ENCODE measurements around the gene ELK1. TPM values are rescaled to one million over a fixed set of nuclear protein-coding genes. Genes with fewer than 3 reads are reported as not detected.

Gene ELK1
- total and polyA plus RNA-seq, 2 experiments from 2014 or later = 19.2 to 39.5 TPM

DNA sequence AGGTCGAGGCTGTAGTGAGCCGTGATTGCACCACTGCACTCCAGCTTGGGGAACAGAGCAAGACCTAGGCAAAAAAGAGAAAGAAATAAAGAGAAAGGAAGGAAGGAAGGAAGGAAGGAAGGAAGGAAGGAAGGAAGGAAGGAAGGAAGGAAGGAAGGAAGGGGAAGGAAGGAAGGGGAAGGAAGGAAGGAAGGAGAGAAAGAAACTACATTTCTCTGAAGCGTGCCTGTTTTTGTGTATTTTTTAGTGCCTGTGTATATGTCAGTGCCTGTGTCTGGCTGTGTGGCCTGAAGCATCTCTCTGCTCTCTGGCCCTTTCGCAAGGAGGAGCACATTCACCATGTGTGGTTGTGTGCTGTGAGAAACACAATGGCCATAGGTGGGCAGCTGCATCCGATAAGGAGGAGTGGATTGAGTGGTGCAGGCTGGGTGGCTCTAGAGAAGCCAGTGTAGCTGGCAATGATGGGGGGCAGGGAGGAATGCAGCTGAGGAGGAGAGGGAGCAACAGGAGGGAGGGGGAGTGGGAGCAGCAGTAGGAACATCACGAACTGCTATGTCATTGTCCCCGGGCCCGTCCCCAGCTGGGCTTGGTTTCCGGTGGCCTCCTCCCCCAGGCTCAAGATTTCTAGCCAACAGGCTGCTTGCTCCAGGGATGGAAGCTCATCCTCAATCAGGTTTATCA is 42.1 kb downstream of the ELK1 start:
- Mint-ChIP-seq H3K27ac (peak overlapping the region; percentile 98), H3K27me3 (ENCODE audit: insufficient read depth, low read depth, poor library complexity) (peaks cover 4% of the 10 kb centered on the region), H3K4me3 (no peak overlapping the region; the same call in 1 of the 3 replicates), H3K36me3 (ENCODE audit: low read depth) (peaks cover 13% of the 10 kb centered on the region; the same call in 2 of the 3 replicates), H3K4me1 (peaks cover 17% of the 10 kb centered on the region), H3K9me3 (no peaks in the 10 kb centered on the region)
- no peak overlapping the region for H2AFZ ChIP-seq
- H4K20me1 ChIP-seq (replicated peaks; ENCODE audit: insufficient read depth) = no peaks in the 10 kb centered on the region
- 0 out of 2 replicates have a peak overlapping the region, but pooled peaks have one; percentile 59 for H3K27ac ChIP-seq (ENCODE audit: low read depth)
- no peaks in the 10 kb centered on the region for H3F3A ChIP-seq (replicated peaks; ENCODE audit: low read depth)
- H3K4me3 ChIP-seq = no peak overlapping the region; the same call in 1 of the 2 replicates
- no peaks in the 10 kb centered on the region for H3K4me1 ChIP-seq (ENCODE audit: insufficient read depth)
- H3K36me3 ChIP-seq (ENCODE audit: insufficient read depth) = no peaks in the 10 kb centered on the region
- DNase-seq (ENCODE audit: low spot score) (peak; percentile 74), ATAC-seq (peak; percentile 96)
- H3K79me2 ChIP-seq (replicated peaks; ENCODE audit: insufficient read depth) = no peaks in the 10 kb centered on the region
- no peaks in the 10 kb centered on the region for H3K9me2 ChIP-seq (ENCODE audit: insufficient read depth)
- TF ChIP-seq ZNF114 (CRISPR knock-in tag; IDR thresholded peaks at IDR 0.05) (no peak), NANOG (IDR thresholded peaks at IDR 0.05; ENCODE audit: borderline replicate concordance) (no peak)
- TF ChIP-seq, protein P1, sequence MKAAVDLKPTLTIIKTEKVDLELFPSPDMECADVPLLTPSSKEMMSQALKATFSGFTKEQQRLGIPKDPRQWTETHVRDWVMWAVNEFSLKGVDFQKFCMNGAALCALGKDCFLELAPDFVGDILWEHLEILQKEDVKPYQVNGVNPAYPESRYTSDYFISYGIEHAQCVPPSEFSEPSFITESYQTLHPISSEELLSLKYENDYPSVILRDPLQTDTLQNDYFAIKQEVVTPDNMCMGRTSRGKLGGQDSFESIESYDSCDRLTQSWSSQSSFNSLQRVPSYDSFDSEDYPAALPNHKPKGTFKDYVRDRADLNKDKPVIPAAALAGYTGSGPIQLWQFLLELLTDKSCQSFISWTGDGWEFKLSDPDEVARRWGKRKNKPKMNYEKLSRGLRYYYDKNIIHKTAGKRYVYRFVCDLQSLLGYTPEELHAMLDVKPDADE (IDR thresholded peaks at IDR 0.05) = peak; percentile 65; the same call in 1 of the 2 replicates
- H3K27me3 ChIP-seq (ENCODE audit: insufficient read depth) = no peaks in the 10 kb centered on the region
- H3K4me2 ChIP-seq = no peak overlapping the region

DNA sequence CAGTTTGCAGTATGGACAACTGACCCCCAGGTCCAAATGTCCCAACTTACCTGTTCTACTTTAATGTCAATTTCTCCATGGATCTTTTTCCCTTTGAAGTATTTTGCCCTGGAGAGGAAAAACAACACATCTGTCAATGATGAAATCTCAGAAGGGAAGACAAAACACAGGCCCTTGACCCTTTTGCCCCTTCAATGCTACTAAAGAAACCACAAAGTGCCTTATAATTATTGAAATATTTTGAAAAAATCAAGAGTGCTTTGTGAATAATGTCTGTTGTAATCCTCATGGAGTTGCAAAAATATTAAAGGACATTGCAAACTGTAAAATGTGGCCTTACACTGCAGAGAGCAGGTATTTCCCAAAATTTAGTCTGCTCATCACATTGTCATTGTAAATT is 43.3 kb downstream of the ELK1 start:
- Histone ChIP-seq H3K4me3 (no peak overlapping the region), H3K4me2 (no peak overlapping the region), H2AFZ (no peak overlapping the region), H4K20me1 (replicated peaks; ENCODE audit: insufficient read depth) (no peaks in the 10 kb centered on the region), H3F3A (replicated peaks; ENCODE audit: low read depth) (no peaks in the 10 kb centered on the region), H3K9me2 (ENCODE audit: insufficient read depth) (no peaks in the 10 kb centered on the region), H3K4me1 (ENCODE audit: insufficient read depth) (no peaks in the 10 kb centered on the region), H3K27ac (ENCODE audit: low read depth) (0 out of 2 replicates have a peak overlapping the region, but pooled peaks have one; percentile 14), H3K27me3 (ENCODE audit: insufficient read depth) (no peaks in the 10 kb centered on the region), H3K79me2 (replicated peaks; ENCODE audit: insufficient read depth) (no peaks in the 10 kb centered on the region), H3K36me3 (ENCODE audit: insufficient read depth) (no peaks in the 10 kb centered on the region)
- peaks cover 13% of the 10 kb centered on the region; the same call in 2 of the 3 replicates for H3K36me3 Mint-ChIP-seq (ENCODE audit: low read depth)
- H3K27ac Mint-ChIP-seq = no peak overlapping the region
- peaks cover 17% of the 10 kb centered on the region for H3K4me1 Mint-ChIP-seq
- H3K4me3 Mint-ChIP-seq = no peak overlapping the region
- ATAC-seq = no peak
- DNase-seq (ENCODE audit: low spot score) = no peak
- peaks cover 4% of the 10 kb centered on the region for H3K27me3 Mint-ChIP-seq (ENCODE audit: insufficient read depth, low read depth, poor library complexity)
- H3K9me3 Mint-ChIP-seq = no peaks in the 10 kb centered on the region
- TF ChIP-seq, protein P1 (IDR thresholded peaks at IDR 0.05) = no peak
- TF ChIP-seq POLR2AphosphoS5 (IDR thresholded peaks at IDR 0.05; ENCODE audit: low read depth) (no peak), EZH2 (IDR thresholded peaks at IDR 0.05; ENCODE audit: low read depth, unreplicated experiment) (no peak)
- TF ChIP-seq, protein P2, sequence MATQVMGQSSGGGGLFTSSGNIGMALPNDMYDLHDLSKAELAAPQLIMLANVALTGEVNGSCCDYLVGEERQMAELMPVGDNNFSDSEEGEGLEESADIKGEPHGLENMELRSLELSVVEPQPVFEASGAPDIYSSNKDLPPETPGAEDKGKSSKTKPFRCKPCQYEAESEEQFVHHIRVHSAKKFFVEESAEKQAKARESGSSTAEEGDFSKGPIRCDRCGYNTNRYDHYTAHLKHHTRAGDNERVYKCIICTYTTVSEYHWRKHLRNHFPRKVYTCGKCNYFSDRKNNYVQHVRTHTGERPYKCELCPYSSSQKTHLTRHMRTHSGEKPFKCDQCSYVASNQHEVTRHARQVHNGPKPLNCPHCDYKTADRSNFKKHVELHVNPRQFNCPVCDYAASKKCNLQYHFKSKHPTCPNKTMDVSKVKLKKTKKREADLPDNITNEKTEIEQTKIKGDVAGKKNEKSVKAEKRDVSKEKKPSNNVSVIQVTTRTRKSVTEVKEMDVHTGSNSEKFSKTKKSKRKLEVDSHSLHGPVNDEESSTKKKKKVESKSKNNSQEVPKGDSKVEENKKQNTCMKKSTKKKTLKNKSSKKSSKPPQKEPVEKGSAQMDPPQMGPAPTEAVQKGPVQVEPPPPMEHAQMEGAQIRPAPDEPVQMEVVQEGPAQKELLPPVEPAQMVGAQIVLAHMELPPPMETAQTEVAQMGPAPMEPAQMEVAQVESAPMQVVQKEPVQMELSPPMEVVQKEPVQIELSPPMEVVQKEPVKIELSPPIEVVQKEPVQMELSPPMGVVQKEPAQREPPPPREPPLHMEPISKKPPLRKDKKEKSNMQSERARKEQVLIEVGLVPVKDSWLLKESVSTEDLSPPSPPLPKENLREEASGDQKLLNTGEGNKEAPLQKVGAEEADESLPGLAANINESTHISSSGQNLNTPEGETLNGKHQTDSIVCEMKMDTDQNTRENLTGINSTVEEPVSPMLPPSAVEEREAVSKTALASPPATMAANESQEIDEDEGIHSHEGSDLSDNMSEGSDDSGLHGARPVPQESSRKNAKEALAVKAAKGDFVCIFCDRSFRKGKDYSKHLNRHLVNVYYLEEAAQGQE (IDR thresholded peaks at IDR 0.05; ENCODE audit: unreplicated experiment) = no peak
- TF ChIP-seq, protein P3, sequence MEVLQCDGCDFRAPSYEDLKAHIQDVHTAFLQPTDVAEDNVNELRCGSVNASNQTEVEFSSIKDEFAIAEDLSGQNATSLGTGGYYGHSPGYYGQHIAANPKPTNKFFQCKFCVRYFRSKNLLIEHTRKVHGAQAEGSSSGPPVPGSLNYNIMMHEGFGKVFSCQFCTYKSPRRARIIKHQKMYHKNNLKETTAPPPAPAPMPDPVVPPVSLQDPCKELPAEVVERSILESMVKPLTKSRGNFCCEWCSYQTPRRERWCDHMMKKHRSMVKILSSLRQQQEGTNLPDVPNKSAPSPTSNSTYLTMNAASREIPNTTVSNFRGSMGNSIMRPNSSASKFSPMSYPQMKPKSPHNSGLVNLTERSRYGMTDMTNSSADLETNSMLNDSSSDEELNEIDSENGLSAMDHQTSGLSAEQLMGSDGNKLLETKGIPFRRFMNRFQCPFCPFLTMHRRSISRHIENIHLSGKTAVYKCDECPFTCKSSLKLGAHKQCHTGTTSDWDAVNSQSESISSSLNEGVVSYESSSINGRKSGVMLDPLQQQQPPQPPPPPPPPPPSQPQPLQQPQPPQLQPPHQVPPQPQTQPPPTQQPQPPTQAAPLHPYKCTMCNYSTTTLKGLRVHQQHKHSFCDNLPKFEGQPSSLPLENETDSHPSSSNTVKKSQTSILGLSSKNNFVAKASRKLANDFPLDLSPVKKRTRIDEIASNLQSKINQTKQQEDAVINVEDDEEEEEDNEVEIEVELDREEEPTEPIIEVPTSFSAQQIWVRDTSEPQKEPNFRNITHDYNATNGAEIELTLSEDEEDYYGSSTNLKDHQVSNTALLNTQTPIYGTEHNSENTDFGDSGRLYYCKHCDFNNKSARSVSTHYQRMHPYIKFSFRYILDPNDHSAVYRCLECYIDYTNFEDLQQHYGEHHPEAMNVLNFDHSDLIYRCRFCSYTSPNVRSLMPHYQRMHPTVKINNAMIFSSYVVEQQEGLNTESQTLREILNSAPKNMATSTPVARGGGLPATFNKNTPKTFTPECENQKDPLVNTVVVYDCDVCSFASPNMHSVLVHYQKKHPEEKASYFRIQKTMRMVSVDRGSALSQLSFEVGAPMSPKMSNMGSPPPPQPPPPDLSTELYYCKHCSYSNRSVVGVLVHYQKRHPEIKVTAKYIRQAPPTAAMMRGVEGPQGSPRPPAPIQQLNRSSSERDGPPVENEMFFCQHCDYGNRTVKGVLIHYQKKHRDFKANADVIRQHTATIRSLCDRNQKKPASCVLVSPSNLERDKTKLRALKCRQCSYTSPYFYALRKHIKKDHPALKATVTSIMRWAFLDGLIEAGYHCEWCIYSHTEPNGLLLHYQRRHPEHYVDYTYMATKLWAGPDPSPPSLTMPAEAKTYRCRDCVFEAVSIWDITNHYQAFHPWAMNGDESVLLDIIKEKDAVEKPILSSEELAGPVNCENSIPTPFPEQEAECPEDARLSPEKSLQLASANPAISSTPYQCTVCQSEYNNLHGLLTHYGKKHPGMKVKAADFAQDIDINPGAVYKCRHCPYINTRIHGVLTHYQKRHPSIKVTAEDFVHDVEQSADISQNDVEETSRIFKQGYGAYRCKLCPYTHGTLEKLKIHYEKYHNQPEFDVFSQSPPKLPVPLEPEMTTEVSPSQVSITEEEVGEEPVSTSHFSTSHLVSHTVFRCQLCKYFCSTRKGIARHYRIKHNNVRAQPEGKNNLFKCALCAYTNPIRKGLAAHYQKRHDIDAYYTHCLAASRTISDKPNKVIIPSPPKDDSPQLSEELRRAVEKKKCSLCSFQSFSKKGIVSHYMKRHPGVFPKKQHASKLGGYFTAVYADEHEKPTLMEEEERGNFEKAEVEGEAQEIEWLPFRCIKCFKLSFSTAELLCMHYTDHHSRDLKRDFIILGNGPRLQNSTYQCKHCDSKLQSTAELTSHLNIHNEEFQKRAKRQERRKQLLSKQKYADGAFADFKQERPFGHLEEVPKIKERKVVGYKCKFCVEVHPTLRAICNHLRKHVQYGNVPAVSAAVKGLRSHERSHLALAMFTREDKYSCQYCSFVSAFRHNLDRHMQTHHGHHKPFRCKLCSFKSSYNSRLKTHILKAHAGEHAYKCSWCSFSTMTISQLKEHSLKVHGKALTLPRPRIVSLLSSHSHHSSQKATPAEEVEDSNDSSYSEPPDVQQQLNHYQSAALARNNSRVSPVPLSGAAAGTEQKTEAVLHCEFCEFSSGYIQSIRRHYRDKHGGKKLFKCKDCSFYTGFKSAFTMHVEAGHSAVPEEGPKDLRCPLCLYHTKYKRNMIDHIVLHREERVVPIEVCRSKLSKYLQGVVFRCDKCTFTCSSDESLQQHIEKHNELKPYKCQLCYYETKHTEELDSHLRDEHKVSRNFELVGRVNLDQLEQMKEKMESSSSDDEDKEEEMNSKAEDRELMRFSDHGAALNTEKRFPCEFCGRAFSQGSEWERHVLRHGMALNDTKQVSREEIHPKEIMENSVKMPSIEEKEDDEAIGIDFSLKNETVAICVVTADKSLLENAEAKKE (CRISPR knock-in tag; IDR thresholded peaks at IDR 0.05) = no peak

Data from GM23338 (cell line).